ENCODE data around the gene ABCC9. TPM values are rescaled to one million over a fixed set of nuclear protein-coding genes. Genes with fewer than 3 reads are reported as not detected.
A peak's percentile ranks its signal among the peaks of the same experiment; 100 is the strongest.

The ABCC9 gene
- total and polyA plus RNA-seq, 12 donors = 2.1 to 35.0 (median 18.5) TPM

- H3K27me3 ChIP-seq = no peaks in the 10 kb centered on the region
- no peak for DNase-seq
- 78 to 85% (median 80%) methylated on average over 4 of the region's 4 CpGs for WGBS, 4 donors
- H3K9me3 ChIP-seq (replicated peaks in 1 of 3) = no peaks in the 10 kb centered on the region
- no peaks in the 10 kb centered on the region for H3K36me3 ChIP-seq (replicated peaks in 1 of 2)
- H3K27ac ChIP-seq = no peak overlapping the region
- TF ChIP-seq CTCF (IDR thresholded peaks at IDR 0.05) (no peak), POLR2A (IDR thresholded peaks at IDR 0.05) (no peak)
- intact Hi-C loops (cut with DNase I) = no loop called here
- no peak overlapping the region for H3K4me3 ChIP-seq
- H3K4me1 ChIP-seq (replicated peaks in 1 of 2) = no peaks in the 10 kb centered on the region
Observed at GRCh38 chr12:21860128-21860527, 81.1 kb downstream of the ABCC9 start.

GRCh38 chr12:21852251-21852650 is 89.0 kb downstream of the ABCC9 start:
- no peaks in the 10 kb centered on the region for H3K36me3 ChIP-seq (replicated peaks in 1 of 2)
- H3K4me3 ChIP-seq = no peak overlapping the region
- H3K27ac ChIP-seq = no peak overlapping the region
- WGBS, 4 donors = 56 to 84% (median 64%) methylated on average over 5 of the region's 5 CpGs
- H3K4me1 ChIP-seq (replicated peaks in 1 of 2) = peaks cover 6 to 8% of the 10 kb centered on the region in 2 donors
- intact Hi-C loops (cut with DNase I) = no loop called here
- TF ChIP-seq POLR2A (IDR thresholded peaks at IDR 0.05) (no peak), CTCF (IDR thresholded peaks at IDR 0.05) (no peak)
- peak in 1 of 7 donors; percentile 8 for DNase-seq
- no peaks in the 10 kb centered on the region for H3K9me3 ChIP-seq (replicated peaks in 1 of 3)
- H3K27me3 ChIP-seq = no peaks in the 10 kb centered on the region

GRCh38 chr12:21851151-21851550 is 90.1 kb downstream of the ABCC9 start:
- no peak for TF ChIP-seq CTCF (IDR thresholded peaks at IDR 0.05)
- no peak for TF ChIP-seq POLR2A (IDR thresholded peaks at IDR 0.05)
- 80 to 91% (median 90%) methylated on average over 1 of the region's 1 CpG for WGBS, 4 donors
- no peaks in the 10 kb centered on the region for H3K9me3 ChIP-seq (replicated peaks in 1 of 3)
- H3K36me3 ChIP-seq (replicated peaks in 1 of 2) = no peaks in the 10 kb centered on the region
- H3K27me3 ChIP-seq = no peaks in the 10 kb centered on the region
- intact Hi-C loops (cut with DNase I) = no loop called here
- DNase-seq = no peak
- H3K4me3 ChIP-seq = no peak overlapping the region
- H3K4me1 ChIP-seq (replicated peaks in 1 of 2) = peaks cover 6 to 8% of the 10 kb centered on the region in 2 donors
- no peak overlapping the region for H3K27ac ChIP-seq

GRCh38 chr12:21850419-21850818 is 90.8 kb downstream of the ABCC9 start:
- TF ChIP-seq CTCF (IDR thresholded peaks at IDR 0.05) (no peak), POLR2A (IDR thresholded peaks at IDR 0.05) (no peak)
- Histone ChIP-seq H3K4me3 (no peak overlapping the region), H3K9me3 (replicated peaks in 1 of 3) (no peaks in the 10 kb centered on the region), H3K27me3 (no peaks in the 10 kb centered on the region), H3K4me1 (replicated peaks in 1 of 2) (peaks cover 6 to 8% of the 10 kb centered on the region in 2 donors), H3K27ac (no peak overlapping the region), H3K36me3 (replicated peaks in 1 of 2) (no peaks in the 10 kb centered on the region)
- WGBS, 4 donors = 36 to 42% (median 37%) methylated on average over 4 of the region's 4 CpGs
- no peak for DNase-seq
- intact Hi-C loops (cut with DNase I) = no loop called here
